ENCODE data around the gene KRT40.

The KRT40 gene

GRCh38 chr17:40938981-40939380 lies 45.1 kb downstream of the KRT40 start:
- WGBS (ENCODE audit: insufficient coverage, insufficient read length), result no CpG with 5 or more reads among the region's 3 CpGs
- Histone ChIP-seq H3K27ac (ENCODE audit: low read length) (no peak overlapping the region), H3K9me3 (ENCODE audit: control insufficient read depth, insufficient read depth, low read length) (no peaks in the 10 kb centered on the region), H3K4me3 (ENCODE audit: low read length) (no peak overlapping the region), H3K4me1 (ENCODE audit: control insufficient read depth, insufficient read depth, low read length) (no peaks in the 10 kb centered on the region), H3K36me3 (ENCODE audit: control insufficient read depth, insufficient read depth, low read length) (no peaks in the 10 kb centered on the region), H3K27me3 (ENCODE audit: control insufficient read depth, insufficient read depth, low read length) (no peaks in the 10 kb centered on the region)
- DNase-seq (ENCODE audit: low read depth, low spot score), result no peak

GRCh38 chr17:40937384-40937819 lies 46.7 kb downstream of the KRT40 start, which contains the start of gene KRT23:
TSS of gene KRT23 (minus strand) at chr17:40937646. CDS start at chr17:40936603, 1,043 bp downstream.
- Histone ChIP-seq H3K36me3 (ENCODE audit: control insufficient read depth, insufficient read depth, low read length) (no peaks in the 10 kb centered on the region), H3K9me3 (ENCODE audit: control insufficient read depth, insufficient read depth, low read length) (no peaks in the 10 kb centered on the region), H3K27ac (ENCODE audit: low read length) (no peak within 1 kb of the TSS), H3K4me1 (ENCODE audit: control insufficient read depth, insufficient read depth, low read length) (no peaks in the 10 kb centered on the region), H3K4me3 (ENCODE audit: low read length) (no peak within 1 kb of the TSS), H3K27me3 (ENCODE audit: control insufficient read depth, insufficient read depth, low read length) (no peaks in the 10 kb centered on the region)
- WGBS (ENCODE audit: insufficient coverage, insufficient read length), result no CpG with 5 or more reads among the region's 9 CpGs
- DNase-seq (ENCODE audit: low read depth, low spot score), result no peak

- DNase-seq (ENCODE audit: low read depth, low spot score), result no peak
- no peaks in the 10 kb centered on the region for H3K27me3 ChIP-seq (ENCODE audit: control insufficient read depth, insufficient read depth, low read length)
- H3K36me3 ChIP-seq (ENCODE audit: control insufficient read depth, insufficient read depth, low read length), result no peaks in the 10 kb centered on the region
- H3K4me1 ChIP-seq (ENCODE audit: control insufficient read depth, insufficient read depth, low read length), result no peaks in the 10 kb centered on the region
- WGBS (ENCODE audit: insufficient coverage, insufficient read length), result no CpG with 5 or more reads among the region's 5 CpGs
- H3K9me3 ChIP-seq (ENCODE audit: control insufficient read depth, insufficient read depth, low read length), result no peaks in the 10 kb centered on the region
- H3K27ac ChIP-seq (ENCODE audit: low read length), result no peak overlapping the region
- no peak overlapping the region for H3K4me3 ChIP-seq (ENCODE audit: low read length)
Measured at GRCh38 chr17:40936976-40937375, 47.1 kb downstream of the KRT40 start.

GRCh38 chr17:40936437-40936971 lies 47.6 kb downstream of the KRT40 start:
- H3K4me3 ChIP-seq (ENCODE audit: low read length), result no peak overlapping the region
- H3K4me1 ChIP-seq (ENCODE audit: control insufficient read depth, insufficient read depth, low read length), result no peaks in the 10 kb centered on the region
- no CpG with 5 or more reads among the region's 19 CpGs for WGBS (ENCODE audit: insufficient coverage, insufficient read length)
- no peak for DNase-seq (ENCODE audit: low read depth, low spot score)
- no peaks in the 10 kb centered on the region for H3K27me3 ChIP-seq (ENCODE audit: control insufficient read depth, insufficient read depth, low read length)
- no peak overlapping the region for H3K27ac ChIP-seq (ENCODE audit: low read length)
- H3K36me3 ChIP-seq (ENCODE audit: control insufficient read depth, insufficient read depth, low read length), result no peaks in the 10 kb centered on the region
- no peaks in the 10 kb centered on the region for H3K9me3 ChIP-seq (ENCODE audit: control insufficient read depth, insufficient read depth, low read length)

- H3K4me3 ChIP-seq (ENCODE audit: low read length), result no peak overlapping the region
- WGBS (ENCODE audit: insufficient coverage, insufficient read length), result no CpG with 5 or more reads among the region's 3 CpGs
- H3K36me3 ChIP-seq (ENCODE audit: control insufficient read depth, insufficient read depth, low read length), result no peaks in the 10 kb centered on the region
Measured at GRCh38 chr17:40935624-40936023, 48.5 kb downstream of the KRT40 start.

GRCh38 chr17:40932608-40933007 lies 51.5 kb downstream of the KRT40 start:
- H3K27ac ChIP-seq (ENCODE audit: low read length), result no peak overlapping the region
- no peak for DNase-seq (ENCODE audit: low read depth, low spot score)
- no peak overlapping the region for H3K4me3 ChIP-seq (ENCODE audit: low read length)
- no peaks in the 10 kb centered on the region for H3K9me3 ChIP-seq (ENCODE audit: control insufficient read depth, insufficient read depth, low read length)
- no peaks in the 10 kb centered on the region for H3K4me1 ChIP-seq (ENCODE audit: control insufficient read depth, insufficient read depth, low read length)
- H3K36me3 ChIP-seq (ENCODE audit: control insufficient read depth, insufficient read depth, low read length), result no peaks in the 10 kb centered on the region
- no CpG with 5 or more reads among the region's 2 CpGs for WGBS (ENCODE audit: insufficient coverage, insufficient read length)
- H3K27me3 ChIP-seq (ENCODE audit: control insufficient read depth, insufficient read depth, low read length), result no peaks in the 10 kb centered on the region

More at GRCh38 chr17:40935624-40936023, 48.5 kb downstream of the KRT40 start:
- Histone ChIP-seq H3K4me1 (ENCODE audit: control insufficient read depth, insufficient read depth, low read length) (no peaks in the 10 kb centered on the region), H3K27ac (ENCODE audit: low read length) (no peak overlapping the region), H3K27me3 (ENCODE audit: control insufficient read depth, insufficient read depth, low read length) (no peaks in the 10 kb centered on the region), H3K9me3 (ENCODE audit: control insufficient read depth, insufficient read depth, low read length) (no peaks in the 10 kb centered on the region)
- DNase-seq (ENCODE audit: low read depth, low spot score), result no peak

- Histone ChIP-seq H3K4me1 (ENCODE audit: control insufficient read depth, insufficient read depth, low read length) (no peaks in the 10 kb centered on the region), H3K27me3 (ENCODE audit: control insufficient read depth, insufficient read depth, low read length) (no peaks in the 10 kb centered on the region), H3K36me3 (ENCODE audit: control insufficient read depth, insufficient read depth, low read length) (no peaks in the 10 kb centered on the region), H3K27ac (ENCODE audit: low read length) (no peak overlapping the region), H3K4me3 (ENCODE audit: low read length) (no peak overlapping the region), H3K9me3 (ENCODE audit: control insufficient read depth, insufficient read depth, low read length) (no peaks in the 10 kb centered on the region)
- DNase-seq (ENCODE audit: low read depth, low spot score), result no peak
- WGBS (ENCODE audit: insufficient coverage, insufficient read length), result no CpG with 5 or more reads among the region's 3 CpGs
Measured at GRCh38 chr17:40931311-40931710, 52.8 kb downstream of the KRT40 start.
